Mesenchymal stem cell (in vitro differentiated cells and primary cell): ENCODE results near the gene SP9.

Source experiments
- DNase-seq: peaks from one replicate; pipeline ENCODE4 v3.0.0-alpha.2; 2013
- H2AFZ ChIP-seq: one replicate; pipeline ENCODE4 v1.6.1; 2013; ENCODE audit warnings: low read depth, mild to moderate bottlenecking, control low read depth, inconsistent platforms, low read length, moderate library complexity
- H2AK5ac ChIP-seq: 2 replicates; pipeline ENCODE4 v1.6.1; 2013; ENCODE audit warnings: low read length, moderate library complexity, mild to moderate bottlenecking, inconsistent platforms; ENCODE audit not compliant: severe bottlenecking
- H2BK120ac ChIP-seq: one replicate; pipeline ENCODE4 v1.6.1; 2013; ENCODE audit warnings: low read depth, mild to moderate bottlenecking, inconsistent platforms, low read length, moderate library complexity
- H2BK12ac ChIP-seq, 2 experiments: one replicate each; pipeline ENCODE4 v1.6.1; 2013; ENCODE audit warnings: inconsistent platforms in 2 of 2, low read length in 2 of 2, mild to moderate bottlenecking in 2 of 2, moderate library complexity in 2 of 2, control low read depth in 1 of 2
- H2BK15ac ChIP-seq: one replicate; pipeline ENCODE4 v1.6.1; 2013; ENCODE audit warnings: mild to moderate bottlenecking, low read depth, inconsistent platforms; ENCODE audit not compliant: poor library complexity, severe bottlenecking
- H2BK5ac ChIP-seq: 2 replicates; pipeline ENCODE4 v1.6.1; 2013; ENCODE audit warnings: low read depth, mild to moderate bottlenecking, low read length, control low read depth, inconsistent platforms; ENCODE audit not compliant: poor library complexity, severe bottlenecking
- H3K14ac ChIP-seq, 2 experiments: one replicate each; pipeline ENCODE4 v1.6.1; 2013; ENCODE audit warnings: inconsistent platforms in 2 of 2, low read length in 2 of 2, control low read depth in 1 of 2, mild to moderate bottlenecking in 1 of 2, moderate library complexity in 1 of 2
- H3K18ac ChIP-seq, 2 experiments: one replicate each; pipeline ENCODE4 v1.6.1; 2013; ENCODE audit warnings: inconsistent platforms in 2 of 2, low read length in 2 of 2, control low read depth in 1 of 2, low read depth in 1 of 2, mild to moderate bottlenecking in 1 of 2
- H3K23ac ChIP-seq, 2 experiments: one replicate each; pipeline ENCODE4 v1.6.1; 2013; ENCODE audit warnings: inconsistent platforms in 2 of 2, low read length in 2 of 2, mild to moderate bottlenecking in 2 of 2, moderate library complexity in 2 of 2, control low read depth in 1 of 2
- H3K27ac ChIP-seq: 2 replicates; pipeline ENCODE4 v1.5.1; 2013; ENCODE audit warnings: mild to moderate bottlenecking, moderate library complexity, low read length, control low read depth, inconsistent platforms; ENCODE audit not compliant: poor library complexity, severe bottlenecking
- H3K27me3 ChIP-seq, 2 experiments: 2 replicates each; pipeline versions ENCODE4 v1.6.1 to v1.7.0; 2013; ENCODE audit warnings: low read length in 2 of 2, mild to moderate bottlenecking in 2 of 2, moderate library complexity in 2 of 2, control low read depth in 1 of 2, inconsistent platforms in 1 of 2; ENCODE audit not compliant: control insufficient read depth in 1 of 2, insufficient read depth in 1 of 2
- H3K36me3 ChIP-seq, 2 experiments: 2 replicates each; pipeline versions ENCODE4 v1.6.1 to v1.7.0; 2013; ENCODE audit warnings: low read length in 2 of 2, control low read depth in 1 of 2, inconsistent platforms in 1 of 2, low read depth in 1 of 2, mild to moderate bottlenecking in 1 of 2; ENCODE audit not compliant: insufficient read depth in 2 of 2, control insufficient read depth in 1 of 2
- H3K4ac ChIP-seq, 2 experiments: one replicate each; pipeline ENCODE4 v1.6.1; 2013; ENCODE audit warnings: inconsistent platforms in 2 of 2, low read length in 2 of 2, mild to moderate bottlenecking in 2 of 2, moderate library complexity in 2 of 2, control low read depth in 1 of 2, low read depth in 1 of 2
- H3K4me1 ChIP-seq: 2 replicates; pipeline ENCODE4 v1.6.1; 2013; ENCODE audit warnings: low read depth, low read length, control low read depth; ENCODE audit not compliant: control insufficient read depth, insufficient read depth
- H3K4me2 ChIP-seq: 2 replicates; pipeline ENCODE4 v1.6.1; 2013; ENCODE audit warnings: low read length, mild to moderate bottlenecking, inconsistent platforms; ENCODE audit not compliant: poor library complexity, severe bottlenecking
- H3K4me3 ChIP-seq, 2 experiments: 2 replicates each; pipeline versions ENCODE4 v1.5.1 to v1.7.0; 2013; ENCODE audit warnings: low read length in 2 of 2, mild to moderate bottlenecking in 2 of 2, control low read depth in 1 of 2, low read depth in 1 of 2; ENCODE audit not compliant: insufficient read depth in 1 of 2
- H3K79me1 ChIP-seq: replicated peaks from 2 replicates; pipeline ENCODE4 v1.6.1; 2013; ENCODE audit warnings: mild to moderate bottlenecking, control low read depth, low read length, inconsistent platforms; ENCODE audit not compliant: poor library complexity, severe bottlenecking
- H3K9ac ChIP-seq: 2 replicates; pipeline ENCODE4 v1.7.0; 2013; ENCODE audit warnings: mild to moderate bottlenecking, low read length, moderate library complexity
- H3K9me3 ChIP-seq: 2 replicates; pipeline ENCODE4 v1.7.0; 2013; ENCODE audit warnings: mild to moderate bottlenecking, low read length; ENCODE audit not compliant: control insufficient read depth
- H4K8ac ChIP-seq: one replicate; pipeline ENCODE4 v1.6.1; 2013; ENCODE audit warnings: inconsistent platforms, mild to moderate bottlenecking, low read length, moderate library complexity
- H4K91ac ChIP-seq: one replicate; pipeline ENCODE4 v1.6.1; 2013; ENCODE audit warnings: mild to moderate bottlenecking, low read length, inconsistent platforms
- WGBS: methylation state at CpG from one replicate; pipeline ENCODE4 v1.1.7; 2013; ENCODE audit warnings: mixed read lengths; 5-methylcytosine and 5-hydroxymethylcytosine counted together

The SP9 gene

DNA sequence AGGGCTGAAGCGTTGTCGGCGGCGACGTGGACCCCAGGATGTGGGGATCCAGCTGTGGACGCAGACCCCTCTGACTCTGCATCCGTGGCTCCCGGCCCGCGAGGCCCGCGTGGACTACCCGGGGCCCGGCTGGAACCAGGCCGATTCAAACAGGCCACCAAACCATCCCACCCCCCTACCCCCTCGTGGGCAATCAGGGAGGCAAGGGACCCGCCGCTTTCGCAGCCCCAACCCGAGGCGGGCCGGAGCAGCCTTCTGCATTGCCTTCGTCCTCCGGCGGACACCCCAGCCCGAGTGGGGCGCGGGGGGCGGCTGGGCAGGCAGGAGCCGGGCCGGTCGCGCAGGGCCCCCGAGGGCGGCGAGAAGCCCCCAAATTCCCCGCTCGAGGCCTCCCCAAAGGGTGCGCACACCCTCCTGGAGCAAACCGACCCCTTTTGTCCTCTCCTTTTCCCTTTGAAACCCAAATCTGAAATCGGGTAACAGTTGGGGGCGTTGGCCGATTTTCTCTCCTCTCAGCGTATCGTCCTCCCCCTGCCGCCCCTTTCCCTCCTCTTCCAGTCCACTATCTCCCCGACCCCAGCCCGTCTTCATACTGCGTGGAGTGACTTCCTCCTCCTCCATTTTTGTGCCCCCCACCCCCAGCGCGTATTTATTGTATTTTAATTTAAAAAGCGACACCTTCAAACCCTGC is 7.4 kb downstream of the SP9 start:
- peaks cover 35% of the 10 kb centered on the region for H3K4me1 ChIP-seq
- H3K23ac ChIP-seq: no peak overlapping the region
- 5% methylated on average over 52 of the region's 52 CpGs for WGBS
- peak overlapping the region; percentile 58 for H3K9ac ChIP-seq
- H3K79me1 ChIP-seq: no peaks in the 10 kb centered on the region
- peak overlapping the region in 1 of 2 experiments; percentile 66 for H3K4me3 ChIP-seq
- no peak overlapping the region for H2BK15ac ChIP-seq
- H3K18ac ChIP-seq: no peak overlapping the region
- no peak overlapping the region for H3K4ac ChIP-seq
- no peak overlapping the region for H3K14ac ChIP-seq
- no peak overlapping the region for H2BK12ac ChIP-seq
- peaks cover 0 to 4% of the 10 kb centered on the region in 2 experiments for H3K36me3 ChIP-seq
- no peak overlapping the region for H4K8ac ChIP-seq
- H2BK5ac ChIP-seq: no peak overlapping the region
- no peak overlapping the region for H2AK5ac ChIP-seq
- DNase-seq: peak; percentile 3
- no peak overlapping the region for H3K27ac ChIP-seq
- H2AFZ ChIP-seq: no peak overlapping the region
- H3K27me3 ChIP-seq: peaks cover 66 to 72% of the 10 kb centered on the region in 2 experiments
- no peaks in the 10 kb centered on the region for H3K9me3 ChIP-seq
- H3K4me2 ChIP-seq: peak overlapping the region; percentile 58
- no peak overlapping the region for H4K91ac ChIP-seq
- no peak overlapping the region for H2BK120ac ChIP-seq

- Histone ChIP-seq H2AK5ac (no peak overlapping the region), H4K91ac (no peak overlapping the region), H3K18ac (no peak overlapping the region), H2BK120ac (no peak overlapping the region), H3K9ac (no peak overlapping the region), H2BK15ac (no peak overlapping the region), H2BK5ac (no peak overlapping the region), H3K4me1 (peaks cover 29% of the 10 kb centered on the region), H2AFZ (no peak overlapping the region), H3K36me3 (peaks cover 3 to 6% of the 10 kb centered on the region in 2 experiments), H3K14ac (no peak overlapping the region), H3K79me1 (no peaks in the 10 kb centered on the region), H3K27me3 (peaks cover 61 to 67% of the 10 kb centered on the region in 2 experiments), H3K23ac (no peak overlapping the region), H2BK12ac (no peak overlapping the region), H4K8ac (no peak overlapping the region), H3K27ac (no peak overlapping the region), H3K4me2 (peak overlapping the region; percentile 58), H3K9me3 (no peaks in the 10 kb centered on the region), H3K4me3 (peak overlapping the region in 1 of 2 experiments; percentile 66), H3K4ac (no peak overlapping the region)
- peak; percentile 25 for DNase-seq
- WGBS: 3% methylated on average over 18 of the region's 29 CpGs
Measured at GRCh38 chr2:174342686-174343342, 8.1 kb downstream of the SP9 start.

DNA sequence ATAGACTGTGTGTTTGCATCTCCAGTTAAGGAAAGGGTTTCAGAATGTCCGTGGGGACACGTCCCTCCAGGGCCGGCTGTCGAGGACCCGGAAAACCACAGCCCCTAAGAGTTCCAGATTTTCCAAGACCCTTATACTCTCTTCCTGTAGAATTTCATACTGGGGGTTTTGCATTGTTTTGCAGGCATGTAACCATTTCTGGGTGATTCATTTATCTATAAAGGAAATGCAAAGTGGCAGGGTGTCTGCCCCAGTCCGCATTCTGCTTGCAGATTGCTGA is 8.5 kb downstream of the SP9 start:
- H4K91ac ChIP-seq: no peak overlapping the region
- peaks cover 60 to 62% of the 10 kb centered on the region in 2 experiments for H3K27me3 ChIP-seq
- no peak overlapping the region for H3K23ac ChIP-seq
- H3K14ac ChIP-seq: no peak overlapping the region
- H3K18ac ChIP-seq: no peak overlapping the region
- no peak overlapping the region for H2AK5ac ChIP-seq
- WGBS: 1% methylated on average over 3 of the region's 6 CpGs
- no peak overlapping the region for H3K9ac ChIP-seq
- no peak overlapping the region for H2AFZ ChIP-seq
- H3K36me3 ChIP-seq: peaks cover 3 to 11% of the 10 kb centered on the region in 2 experiments
- no peaks in the 10 kb centered on the region for H3K79me1 ChIP-seq
- peaks cover 29% of the 10 kb centered on the region for H3K4me1 ChIP-seq
- H3K4ac ChIP-seq: no peak overlapping the region
- no peak overlapping the region for H2BK12ac ChIP-seq
- no peak overlapping the region for H4K8ac ChIP-seq
- H2BK120ac ChIP-seq: no peak overlapping the region
- peak overlapping the region; percentile 39 for H3K4me2 ChIP-seq
- DNase-seq: peak; percentile 18
- no peak overlapping the region for H2BK5ac ChIP-seq
- H3K9me3 ChIP-seq: no peaks in the 10 kb centered on the region
- no peak overlapping the region for H3K27ac ChIP-seq
- no peak overlapping the region for H2BK15ac ChIP-seq
- no peak overlapping the region for H3K4me3 ChIP-seq

DNA sequence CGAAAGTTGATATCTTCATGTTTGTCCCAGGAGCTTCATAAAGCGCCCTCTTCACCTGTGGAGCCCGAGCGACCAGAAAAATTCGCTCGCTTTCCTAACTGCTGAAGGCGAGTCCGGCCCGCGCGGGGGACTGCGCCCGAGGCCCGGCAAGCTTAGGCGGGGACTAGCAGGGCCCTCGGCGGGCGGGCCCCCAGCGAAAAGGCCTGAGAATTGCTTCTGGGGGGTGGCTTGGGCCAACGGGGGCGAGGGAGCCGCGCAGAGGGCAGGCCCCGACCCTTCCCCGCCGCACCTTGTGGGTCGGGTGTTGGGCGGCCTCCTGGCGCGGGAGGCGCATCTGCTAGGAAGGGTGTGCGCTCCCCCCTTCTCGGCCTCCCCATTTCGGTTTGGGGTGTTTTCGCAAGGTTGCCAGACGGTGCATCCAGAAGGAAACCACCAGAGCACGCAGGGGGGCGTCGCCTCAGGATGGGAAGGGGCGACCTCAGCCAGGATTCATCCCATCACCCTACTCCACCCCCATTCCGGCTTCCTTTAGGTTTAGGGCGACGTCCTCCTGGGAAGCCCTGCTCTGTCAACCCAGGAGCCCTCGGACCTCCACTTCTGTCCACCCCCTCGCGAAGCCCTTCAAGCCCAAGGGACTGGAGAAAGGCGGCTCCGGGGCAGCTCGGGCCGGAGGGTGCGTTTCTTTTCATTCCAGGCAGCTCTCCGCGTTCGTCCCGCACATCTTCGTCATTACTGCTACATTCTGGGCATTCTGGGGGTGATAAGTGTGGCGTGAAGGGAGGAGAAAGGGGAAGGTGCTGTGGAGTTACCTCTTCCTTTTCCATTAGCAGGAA is 9.1 kb downstream of the SP9 start:
- H2BK120ac ChIP-seq: no peak overlapping the region
- no peak overlapping the region for H2AFZ ChIP-seq
- H3K36me3 ChIP-seq: peaks cover 5 to 17% of the 10 kb centered on the region in 2 experiments
- no peak overlapping the region for H3K4ac ChIP-seq
- no peak overlapping the region for H4K91ac ChIP-seq
- peak overlapping the region; percentile 39 for H3K4me2 ChIP-seq
- peak overlapping the region in 1 of 2 experiments; percentile 10 for H3K4me3 ChIP-seq
- H3K27me3 ChIP-seq: peaks cover 57% of the 10 kb centered on the region in 2 experiments
- no peak overlapping the region for H3K14ac ChIP-seq
- peaks cover 2% of the 10 kb centered on the region for H3K79me1 ChIP-seq
- H2BK12ac ChIP-seq: no peak overlapping the region
- H3K9ac ChIP-seq: no peak overlapping the region
- no peak overlapping the region for H2BK5ac ChIP-seq
- H3K4me1 ChIP-seq: peaks cover 29% of the 10 kb centered on the region
- H2AK5ac ChIP-seq: no peak overlapping the region
- no peaks in the 10 kb centered on the region for H3K9me3 ChIP-seq
- peak overlapping the region; percentile 60 to 64 for H3K23ac ChIP-seq
- H2BK15ac ChIP-seq: no peak overlapping the region
- no peak overlapping the region for H4K8ac ChIP-seq
- WGBS: 1% methylated on average over 42 of the region's 57 CpGs
- H3K27ac ChIP-seq: no peak overlapping the region
- DNase-seq: peak; percentile 5
- no peak overlapping the region for H3K18ac ChIP-seq
